GM19468 (cell line): ENCODE results near the gene VPS11.
"Not testable (repeated sequence)": the region's sequence is repeated elsewhere in the genome, so short reads cannot be mapped to it uniquely, and the experiment has no call there.

Experiments used
- ATAC-seq: cut with Tn5 transposase; IDR thresholded peaks from one replicate; pipeline ENCODE4 v1.9.1; 2021; ENCODE audit warnings: mild to moderate bottlenecking, moderate library complexity, moderate number of reproducible peaks; ENCODE audit not compliant: unreplicated experiment; ENCODE audit errors: extremely low read depth

VPS11 gene

GRCh38 chr11:119033421-119033820 lies 34.2 kb upstream of the VPS11 start:
- not testable (repeated sequence) for ATAC-seq

GRCh38 chr11:119034813-119035212 lies 32.8 kb upstream of the VPS11 start:
- no peak for ATAC-seq

DNA sequence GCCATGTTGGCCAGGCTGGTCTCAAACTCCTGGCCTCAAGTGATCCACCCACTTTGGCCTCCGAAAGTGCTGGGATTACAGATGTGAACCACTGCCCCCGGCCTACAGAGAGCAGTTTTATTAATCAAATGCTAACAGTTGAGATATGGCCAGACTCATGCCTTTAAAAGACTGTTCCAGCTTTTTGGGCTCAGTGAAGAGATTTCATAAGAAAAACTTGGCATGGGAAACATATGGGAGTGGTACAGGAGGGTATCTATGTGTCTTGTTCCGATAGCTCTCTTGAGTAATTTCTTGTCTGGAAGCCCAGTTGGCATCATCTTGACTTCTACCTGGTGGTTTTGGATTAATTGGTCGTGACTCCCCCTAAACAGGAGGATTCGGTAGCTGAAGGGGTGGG lies 28.7 kb upstream of the VPS11 start:
- no peak for ATAC-seq

DNA sequence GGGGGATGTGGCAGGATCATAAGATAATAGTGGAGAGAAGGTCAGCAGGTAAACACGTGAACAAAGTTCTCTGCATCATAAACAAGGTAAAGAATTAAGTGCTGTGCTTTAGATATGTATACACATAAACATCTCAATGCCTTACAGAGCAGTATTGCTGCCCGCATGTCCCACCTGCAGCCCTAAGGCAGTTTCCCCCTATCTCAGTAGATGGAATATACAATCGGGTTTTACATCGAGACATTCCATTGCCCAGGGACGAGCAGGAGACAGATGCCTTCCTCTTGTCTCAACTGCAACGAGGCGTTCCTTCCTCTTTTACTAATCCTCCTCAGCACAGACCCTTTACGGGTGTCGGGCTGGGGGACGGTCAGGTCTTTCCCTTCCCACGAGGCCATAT lies 28.1 kb upstream of the VPS11 start:
- not testable (repeated sequence) for ATAC-seq

DNA sequence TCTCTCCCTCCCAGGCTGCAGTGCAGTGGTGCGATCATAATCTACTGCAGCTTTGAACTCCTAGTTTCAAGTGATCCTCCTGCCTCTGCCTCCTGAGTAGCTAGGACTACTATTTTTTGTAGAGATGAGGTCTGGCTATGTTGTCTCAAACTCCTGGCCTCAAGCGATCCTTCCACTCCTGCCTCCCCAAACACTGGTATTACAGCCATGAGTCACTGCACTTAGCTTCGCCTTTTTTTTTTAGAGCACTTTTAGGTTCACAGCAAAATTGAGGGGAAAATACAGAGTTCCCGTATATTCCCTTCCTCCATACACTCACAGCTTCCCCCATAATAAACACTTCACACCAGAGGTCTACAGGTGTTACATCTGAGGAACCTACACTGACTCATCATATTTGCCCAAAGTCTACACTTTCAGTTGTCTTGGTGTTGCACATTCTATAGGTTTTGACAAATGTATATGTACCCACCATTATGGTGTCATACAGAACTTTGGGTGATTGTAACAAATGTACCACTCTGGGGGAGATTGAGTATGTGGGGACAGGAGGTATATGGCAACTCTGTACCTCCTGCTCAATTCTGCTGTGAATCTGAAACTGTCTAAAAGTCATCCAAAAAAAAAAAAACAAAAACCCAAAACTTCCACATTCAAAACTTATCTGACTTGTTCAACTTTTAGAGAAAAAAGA lies 25.6 kb upstream of the VPS11 start:
- ATAC-seq: no peak

GRCh38 chr11:119042927-119043326 lies 24.7 kb upstream of the VPS11 start:
- no peak for ATAC-seq

GRCh38 chr11:119044708-119045107 lies 22.9 kb upstream of the VPS11 start:
- no peak for ATAC-seq

- ATAC-seq: no peak
Observed at GRCh38 chr11:119046489-119046888, 21.1 kb upstream of the VPS11 start.

DNA sequence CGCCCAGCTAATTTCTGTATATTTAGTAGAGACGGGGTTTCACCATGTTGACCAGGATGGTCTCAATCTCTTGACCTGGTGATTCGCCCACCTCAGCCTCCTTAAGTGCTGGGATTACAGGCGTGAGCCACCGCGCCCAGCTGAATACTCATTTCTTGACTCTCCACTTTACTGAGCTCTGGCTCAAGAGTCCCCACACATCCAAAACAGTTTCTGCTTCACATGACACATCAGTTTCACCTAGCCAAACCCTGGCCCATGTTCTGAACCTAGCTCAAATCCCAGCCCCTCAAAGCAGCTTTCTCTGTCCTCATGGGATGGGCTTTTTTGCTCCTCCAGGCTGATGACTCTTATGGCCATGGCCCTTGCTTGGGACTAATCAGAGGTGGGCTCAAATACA lies 20.4 kb upstream of the VPS11 start:
- ATAC-seq: no peak

- ATAC-seq: no peak
Observed at GRCh38 chr11:119048644-119049043, 19.0 kb upstream of the VPS11 start.

GRCh38 chr11:119049081-119049480 lies 18.5 kb upstream of the VPS11 start:
- ATAC-seq: no peak

DNA sequence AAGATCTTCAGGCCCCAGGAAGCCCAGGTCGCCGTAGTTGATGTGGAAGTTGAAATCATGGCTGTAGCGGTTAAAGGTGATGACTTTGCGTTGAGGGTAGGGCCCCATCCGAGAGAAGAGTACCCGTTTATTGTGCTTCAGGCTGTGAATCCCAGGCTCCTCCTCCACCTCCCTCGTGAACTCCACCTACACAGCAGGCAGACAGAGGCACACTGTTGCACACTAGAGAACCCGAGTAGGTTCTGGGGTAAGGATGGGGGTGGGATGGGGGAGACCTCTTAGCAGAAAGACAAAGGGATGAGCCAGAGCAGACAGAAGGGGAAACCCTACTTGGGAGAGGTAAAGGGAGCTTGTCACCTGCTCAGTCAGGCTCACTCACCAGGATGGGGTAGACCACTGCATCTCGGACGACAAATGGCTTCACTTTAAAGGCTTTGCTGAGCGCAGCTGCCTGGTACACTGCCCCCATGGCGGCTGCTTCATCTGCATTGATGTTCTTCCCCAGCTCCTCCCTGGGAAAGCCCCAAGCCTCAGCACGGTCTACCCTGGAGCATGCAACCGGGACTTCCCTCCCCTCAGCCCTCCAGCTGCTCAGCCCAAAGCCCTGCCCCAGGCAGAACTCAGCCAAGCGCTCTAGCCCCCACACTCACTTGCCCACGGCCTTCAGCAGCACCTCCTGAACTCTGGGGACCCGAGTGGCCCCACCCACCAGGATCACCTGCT lies 16.0 kb upstream of the VPS11 start:
- no peak for ATAC-seq

GRCh38 chr11:119052163-119052814 lies 15.3 kb upstream of the VPS11 start:
- ATAC-seq: no peak

DNA sequence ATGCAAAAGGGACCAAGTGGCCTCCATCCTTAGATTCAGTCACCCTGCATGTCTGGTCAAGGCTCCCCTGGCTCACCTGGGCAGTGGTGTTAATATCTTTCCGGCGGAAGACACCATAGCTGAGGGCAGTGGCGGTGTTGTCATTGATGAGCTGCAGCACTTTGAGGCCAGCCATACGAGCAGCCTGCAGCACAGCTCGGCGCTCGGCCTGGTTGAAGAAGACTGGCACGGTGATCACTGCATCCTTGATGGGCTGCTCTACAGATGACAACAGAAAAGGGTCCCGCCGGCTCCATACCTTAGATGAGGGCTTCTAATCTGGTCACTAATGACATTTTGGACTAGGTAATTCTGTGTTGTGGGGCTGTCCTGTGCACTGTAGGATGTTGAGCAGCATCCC lies 13.2 kb upstream of the VPS11 start:
- no peak for ATAC-seq

GRCh38 chr11:119055901-119056300 lies 11.7 kb upstream of the VPS11 start:
- ATAC-seq: no peak

DNA sequence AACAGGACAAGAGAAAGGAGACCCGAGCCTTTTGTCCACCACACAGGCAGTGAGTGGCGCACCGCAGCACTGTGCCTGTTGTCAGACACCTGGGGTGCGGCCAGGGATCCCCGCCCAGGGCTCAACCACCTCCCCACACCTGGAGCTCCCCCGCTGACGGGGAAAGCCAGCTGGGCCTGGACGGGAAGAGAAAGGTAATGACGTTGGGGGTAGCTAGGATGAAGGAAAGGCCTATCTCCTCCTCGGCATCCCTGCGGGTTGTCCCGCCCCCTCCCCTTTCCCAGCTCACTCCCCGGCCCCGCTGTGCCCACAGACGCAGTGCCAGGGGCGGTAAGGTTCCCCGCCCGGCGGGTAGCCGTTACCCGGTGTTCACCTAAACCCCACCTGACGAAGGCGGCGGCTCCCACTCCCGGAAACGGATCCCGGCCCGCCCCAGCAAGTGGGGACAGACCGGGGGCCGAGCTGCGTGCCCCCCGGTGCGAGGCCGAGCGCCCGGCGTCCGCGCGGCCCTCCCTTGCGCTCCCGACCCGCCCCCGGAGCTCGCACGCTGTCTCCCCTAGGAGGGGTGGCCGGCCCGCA lies 11.1 kb upstream of the VPS11 start:
- peak; percentile 2 for ATAC-seq

GRCh38 chr11:119057000-119057769 lies 10.4 kb upstream of the VPS11 start, which contains the start of gene HYOU1:
Gene HYOU1 (minus strand): TSS chr11:119057205. CDS start chr11:119056160, 1,045 bp downstream.
- ATAC-seq: peak; percentile 92

DNA sequence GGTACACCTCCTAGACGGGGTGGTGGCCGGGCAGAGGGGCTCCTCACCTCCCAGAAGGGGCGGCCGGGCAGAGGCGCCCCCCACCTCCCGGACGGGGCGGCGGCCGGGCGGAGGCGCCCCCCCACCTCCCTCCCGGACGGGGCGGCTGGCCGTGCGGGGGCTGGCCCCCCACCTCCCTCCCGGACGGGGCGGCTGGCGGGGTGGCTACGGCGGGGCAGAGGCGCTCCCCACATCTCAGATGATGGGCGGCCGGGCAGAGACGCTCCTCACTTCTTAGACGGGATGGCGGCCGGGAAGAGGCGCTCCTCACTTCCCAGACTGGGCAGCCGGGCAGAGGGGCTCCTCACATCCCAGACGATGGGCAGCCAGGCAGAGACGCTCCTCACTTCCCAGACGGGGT lies 8.5 kb upstream of the VPS11 start:
- ATAC-seq: not testable (repeated sequence)

- ATAC-seq: no peak
Observed at GRCh38 chr11:119061256-119061655, 6.4 kb upstream of the VPS11 start.

- no peak for ATAC-seq
Observed at GRCh38 chr11:119062779-119063178, 4.8 kb upstream of the VPS11 start.
